H1 (cell line): ENCODE results near the gene DENND4B. TPM values are rescaled to one million over a fixed set of nuclear protein-coding genes. Genes with fewer than 3 reads are reported as not detected.

Experiments
- CTCF ChIA-PET: fragments of 300-600 bp; sonication (Branson Sonifier 250); formaldehyde crosslinking; loops from one replicate; lab custom pipeline; 2021; ENCODE audit not compliant: partially characterized antibody; lab: Charles Lee
- POLR2A ChIA-PET: fragments of 300-600 bp; sonication (Branson Sonifier 250); formaldehyde crosslinking; loops from one replicate; lab custom pipeline; 2021; ENCODE audit warnings: inconsistent platforms; ENCODE audit not compliant: partially characterized antibody; lab: Charles Lee
- DNase-seq, 2 experiments: peaks; one replicate each; pipeline versions ENCODE4 v3.0.0 to v3.0.0-alpha.2; 2010 to 2022; ENCODE audit warnings: low spot score in 2 of 2, low read depth in 1 of 2, mixed read lengths in 1 of 2
- FAIRE-seq: peaks from 2 replicates; lab custom pipeline; 2011; peaks lifted over from hg19 to GRCh38; lab: Jason Lieb, UNC
- H2AFZ ChIP-seq: 2 replicates; pipeline ENCODE4 v1.8.1; 2012; ENCODE audit warnings: low read length, inconsistent platforms
- H2AK5ac ChIP-seq: 2 replicates; pipeline ENCODE4 v1.6.1; 2013; ENCODE audit warnings: low read depth, low read length
- H2BK120ac ChIP-seq: replicated peaks from 2 replicates; pipeline ENCODE3; 2013; ENCODE audit warnings: low read depth, low read length, inconsistent platforms
- H2BK12ac ChIP-seq: 2 replicates; pipeline ENCODE4 v1.6.1; 2013; ENCODE audit warnings: low read depth, low read length
- H2BK15ac ChIP-seq: 2 replicates; pipeline ENCODE4 v1.6.1; 2013; ENCODE audit warnings: low read length
- H2BK20ac ChIP-seq: 2 replicates; pipeline ENCODE4 v1.6.1; 2013; ENCODE audit warnings: low read length
- H2BK5ac ChIP-seq: 2 replicates; pipeline ENCODE4 v1.6.1; 2013; ENCODE audit warnings: low read depth, low read length
- H3K14ac ChIP-seq: 2 replicates; pipeline ENCODE4 v1.6.1; 2013; ENCODE audit warnings: inconsistent platforms; ENCODE audit not compliant: insufficient read length
- H3K18ac ChIP-seq: 2 replicates; pipeline ENCODE4 v1.6.1; 2013; ENCODE audit warnings: low read length; ENCODE audit errors: extremely low read depth
- H3K23ac ChIP-seq: 2 replicates; pipeline ENCODE4 v1.6.1; 2013; ENCODE audit warnings: inconsistent platforms; ENCODE audit not compliant: insufficient read length
- H3K23me2 ChIP-seq: 2 replicates; pipeline ENCODE4 v1.6.1; 2013; ENCODE audit warnings: low read depth, low read length
- H3K27ac ChIP-seq: 2 replicates; pipeline ENCODE4 v1.6.1; 2011; ENCODE audit warnings: low read depth, low read length, inconsistent platforms
- H3K27me3 ChIP-seq, 4 experiments: replicated peaks in 1 of 4; 1 replicate in 1 of 4; 2 replicates in 3 of 4; pipeline versions ENCODE4 v1.6.1 to v1.8.1; 2011 to 2013; ENCODE audit warnings: low read length in 3 of 4, mild to moderate bottlenecking in 3 of 4, inconsistent platforms in 2 of 4, mixed read lengths in 2 of 4, moderate library complexity in 1 of 4; ENCODE audit not compliant: control insufficient read depth in 3 of 4, insufficient read depth in 3 of 4; ENCODE audit errors: extremely low read depth in 1 of 4
- H3K36me3 ChIP-seq, 4 experiments: 2 replicates each; pipeline versions ENCODE4 v1.6.1 to v1.8.1; 2011 to 2013; ENCODE audit warnings: mild to moderate bottlenecking in 4 of 4, low read length in 3 of 4, moderate library complexity in 2 of 4, control low read depth in 1 of 4, inconsistent platforms in 1 of 4; ENCODE audit not compliant: insufficient read depth in 4 of 4, control insufficient read depth in 2 of 4
- H3K4ac ChIP-seq: replicated peaks from 2 replicates; pipeline ENCODE3; 2013; ENCODE audit warnings: low read length, low read depth, mixed read lengths, inconsistent platforms; ENCODE audit not compliant: insufficient read length
- H3K4me1 ChIP-seq, 4 experiments: replicated peaks in 1 of 4; 1 replicate in 1 of 4; 2 replicates in 3 of 4; pipeline versions ENCODE4 v1.6.1 to v1.8.1; 2011 to 2013; ENCODE audit warnings: low read length in 3 of 4, inconsistent platforms in 2 of 4, mixed read lengths in 1 of 4; ENCODE audit not compliant: insufficient read depth in 4 of 4, control insufficient read depth in 3 of 4
- H3K4me2 ChIP-seq, 2 experiments: 2 replicates each; pipeline versions ENCODE4 v1.6.1 to v1.8.1; 2011 to 2013; ENCODE audit warnings: low read depth in 2 of 2, low read length in 2 of 2, control low read depth in 1 of 2, inconsistent platforms in 1 of 2, mild to moderate bottlenecking in 1 of 2; ENCODE audit not compliant: insufficient read depth in 1 of 2
- H3K4me3 ChIP-seq, 4 experiments: fragments of 200-600, 300-600 bp in 1 of 4; sonication (generic), shearing (Covaris generic), sonication (Bioruptor Twin) in 1 of 4; 2 replicates each; pipeline versions ENCODE4 v1.5.1 to v1.8.1; 2011 to 2016; ENCODE audit warnings: low read length in 4 of 4, low read depth in 3 of 4, control low read depth in 2 of 4, inconsistent platforms in 2 of 4, mild to moderate bottlenecking in 2 of 4, mixed read lengths in 1 of 4, moderate library complexity in 1 of 4; ENCODE audit not compliant: insufficient read depth in 2 of 4; ENCODE audit errors: extremely low read depth in 1 of 4
- H3K56ac ChIP-seq: replicated peaks from 2 replicates; pipeline ENCODE3; 2013; ENCODE audit warnings: low read depth, mild to moderate bottlenecking, mixed read lengths, low read length, inconsistent platforms; ENCODE audit not compliant: insufficient read length
- H3K79me1 ChIP-seq: 2 replicates; pipeline ENCODE4 v1.6.1; 2013; ENCODE audit warnings: low read depth, low read length, control low read depth
- H3K79me2 ChIP-seq, 2 experiments: 2 replicates each; pipeline versions ENCODE4 v1.6.1 to v1.8.1; 2012 to 2013; ENCODE audit warnings: low read length in 2 of 2, mild to moderate bottlenecking in 2 of 2, inconsistent platforms in 1 of 2; ENCODE audit not compliant: insufficient read depth in 2 of 2, control insufficient read depth in 1 of 2
- H3K9ac ChIP-seq, 4 experiments: replicated peaks in 1 of 4; 1 replicate in 1 of 4; 2 replicates in 3 of 4; pipeline versions ENCODE4 v1.6.1 to v1.8.1; 2011 to 2013; ENCODE audit warnings: low read depth in 3 of 4, low read length in 3 of 4, control low read depth in 2 of 4, mild to moderate bottlenecking in 2 of 4, moderate library complexity in 2 of 4, inconsistent platforms in 1 of 4; ENCODE audit errors: extremely low read depth in 1 of 4
- H3K9me3 ChIP-seq, 2 experiments: 2 replicates each; pipeline versions ENCODE4 v1.6.1 to v1.8.1; 2012 to 2013; ENCODE audit warnings: mild to moderate bottlenecking in 2 of 2, moderate library complexity in 2 of 2, control low read depth in 1 of 2, inconsistent platforms in 1 of 2, low read depth in 1 of 2, low read length in 1 of 2, mixed read lengths in 1 of 2; ENCODE audit not compliant: insufficient read depth in 2 of 2
- H4K20me1 ChIP-seq, 2 experiments: replicated peaks in 1 of 2; 2 replicates each; pipeline versions ENCODE3 to v1.8.1; 2011 to 2013; ENCODE audit warnings: inconsistent platforms in 2 of 2, low read length in 2 of 2, mild to moderate bottlenecking in 1 of 2; ENCODE audit not compliant: insufficient read depth in 2 of 2, control insufficient read depth in 1 of 2
- H4K5ac ChIP-seq: 2 replicates; pipeline ENCODE4 v1.6.1; 2013; ENCODE audit warnings: low read length, low read depth, mixed read lengths, inconsistent platforms; ENCODE audit not compliant: insufficient read length
- H4K8ac ChIP-seq: 2 replicates; pipeline ENCODE4 v1.8.0; 2013; ENCODE audit warnings: mild to moderate bottlenecking, moderate library complexity, low read length, inconsistent platforms; ENCODE audit not compliant: insufficient read depth; ENCODE audit errors: extremely low read depth
- H4K91ac ChIP-seq: replicated peaks from 2 replicates; pipeline ENCODE3; 2013; ENCODE audit warnings: low read length, mixed read lengths, inconsistent platforms; ENCODE audit not compliant: insufficient read length
- CHD2 ChIP-seq: IDR thresholded peaks from 2 replicates; pipeline ENCODE4 v1.6.1; 2012; ENCODE audit warnings: low read length, improper control_type of control experiment
- E2F6 ChIP-seq: IDR thresholded peaks from 2 replicates; pipeline ENCODE4 v1.6.1; 2012; ENCODE audit warnings: inconsistent platforms
- NANOG ChIP-seq: IDR thresholded peaks from 2 replicates; pipeline ENCODE4 v1.6.1; 2011; ENCODE audit warnings: low read length, low read depth, mild to moderate bottlenecking, inconsistent platforms; ENCODE audit not compliant: insufficient read depth, poor library complexity, severe bottlenecking
- PHF8 ChIP-seq: fragments of 200-600 bp; sonication (generic); conservative IDR thresholded peaks from 2 replicates; pipeline ENCODE4 v1.7.1; 2012; ENCODE audit warnings: low read depth, mild to moderate bottlenecking, inconsistent platforms, low read length, moderate library complexity
- RAD21 ChIP-seq, 2 experiments: IDR thresholded peaks in 1 of 2; conservative IDR thresholded peaks in 1 of 2; 2 replicates each; pipeline ENCODE4 v1.6.1; 2011; ENCODE audit warnings: low read depth in 2 of 2, low read length in 2 of 2, improper control_type of control experiment in 1 of 2, inconsistent platforms in 1 of 2, mild to moderate bottlenecking in 1 of 2, moderate library complexity in 1 of 2
- SP1 ChIP-seq: IDR thresholded peaks from 2 replicates; pipeline ENCODE4 v1.6.1; 2011; ENCODE audit warnings: low read depth, low read length
- USF2 ChIP-seq: IDR thresholded peaks from 2 replicates; pipeline ENCODE4 v1.6.1; 2011; ENCODE audit warnings: low read length, improper control_type of control experiment
- whole genome bisulfite sequencing, 2 experiments: shearing (Covaris generic) in 1 of 2; methylation state at CpG; one replicate each; pipeline versions ENCODE4 v1.1.6 to v1.1.7; 2013 to 2015; ENCODE audit warnings: low lambda C conversion rate in 2 of 2, mixed read lengths in 2 of 2, inconsistent platforms in 1 of 2, low coverage in 1 of 2, missing lambda C conversion rate in 1 of 2; ENCODE audit not compliant: insufficient replicate concordance in 2 of 2, insufficient coverage in 1 of 2, insufficient read length in 1 of 2; ENCODE audit errors: extremely low coverage in 1 of 2, missing lambda C conversion rate in 1 of 2; 5-methylcytosine and 5-hydroxymethylcytosine counted together
- polyA plus RNA-seq, 7 experiments: library from polyadenylated mRNA; depleted of rRNA in 3 of 7; stranded (reverse) in 5 of 7; unstranded in 2 of 7; fragments of >200 nt in 5 of 7; fragments of 200-250 nt in 2 of 7; gene quantifications; 1 replicate in 5 of 7; 2 replicates in 1 of 7; 4 replicates in 1 of 7; pipeline versions ENCODE4 v1.2.1 to v1.2.3, GENCODE V29; 2011 to 2013; ENCODE audit warnings: missing spikeins in 2 of 7, mixed read lengths in 2 of 7
- total RNA-seq: library from RNA; stranded (reverse); fragmentation: NEBNext Ultra II Directional; extraction: Animal tissue kit (Norgen Biotek cat#: 25700); gene quantifications from 2 replicates; pipeline ENCODE4 v1.2.1, GENCODE V29; 2021

DENND4B gene
- total and polyA plus RNA-seq, 2 of the 8 experiments (the other 6 are each of a cell fraction or from before 2014, with no cell fraction given) = 45.6 to 61.1 TPM

GRCh38 chr1:153922972-153923925 is 23.3 kb downstream of the DENND4B start, which contains the start of gene GATAD2B:
TSS of gene GATAD2B (minus strand) at chr1:153922972. CDS start at chr1:153828347, 94,625 bp downstream.
- Histone ChIP-seq H2AFZ (peak within 1 kb of the TSS; percentile 64), H3K4me3 (peak within 1 kb of the TSS; percentile 89 to 100 (median 96)), H3K27me3 (no peaks in the 10 kb centered on the region), H4K5ac (peak within 1 kb of the TSS; percentile 94), H3K14ac (no peak within 1 kb of the TSS), H3K27ac (peak within 1 kb of the TSS; percentile 83; the same call in 1 of the 2 replicates), H2BK5ac (peak within 1 kb of the TSS; percentile 82), H2BK20ac (peak within 1 kb of the TSS; percentile 61; the same call in 1 of the 2 replicates), H3K4ac (peak within 1 kb of the TSS; percentile 81), H3K56ac (peak within 1 kb of the TSS; percentile 66), H3K36me3 (peaks cover 0 to 6% (median 0%) of the 10 kb centered on the region in 4 experiments; a peak in 2 of 8 replicates), H2BK12ac (peak within 1 kb of the TSS; percentile 80; the same call in 1 of the 2 replicates), H3K79me1 (peaks cover 10% of the 10 kb centered on the region), H3K18ac (peak within 1 kb of the TSS; percentile 75), H3K9ac (peak within 1 kb of the TSS; percentile 62 to 93 (median 86)), H3K4me2 (peak within 1 kb of the TSS; percentile 94 to 95), H4K91ac (peak within 1 kb of the TSS; percentile 84), H2BK120ac (peak within 1 kb of the TSS; percentile 34), H4K20me1 (peaks cover 20 to 26% of the 10 kb centered on the region in 2 experiments), H4K8ac (peak within 1 kb of the TSS; percentile 93), H3K23ac (no peak within 1 kb of the TSS), H2AK5ac (peak within 1 kb of the TSS; percentile 43; the same call in 1 of the 2 replicates), H3K4me1 (peaks cover 6 to 14% (median 11%) of the 10 kb centered on the region in 4 experiments), H3K9me3 (no peaks in the 10 kb centered on the region), H3K23me2 (peaks cover 20% of the 10 kb centered on the region), H3K79me2 (peaks cover 30 to 38% of the 10 kb centered on the region in 2 experiments), H2BK15ac (peak within 1 kb of the TSS; percentile 61; the same call in 1 of the 2 replicates)
- WGBS, 2 experiments = 4% methylated on average over 45 of the region's 53 CpGs; no CpG with 5 or more reads in 1 of the 2 experiments
- FAIRE-seq (no peak), DNase-seq (peak; percentile 96 to 100)
- ChIA-PET POLR2A (interaction anchor here (0.6 to 7.9 kb wide), 25 partner anchors 11 to 148 kb away, joined by 3 to 73 read pairs (median 6); partner anchors contain the start of genes CREB3L4, CRTC2, DENND4B and JTB), CTCF (interaction anchor here (0.5 to 2.1 kb wide), 9 partner anchors 8 to 244 kb away, joined by 3 to 11 read pairs (median 3); partner anchors contain the start of gene RAB13)
- TF ChIP-seq NANOG (peak; percentile 68), PHF8 (peak; percentile 64), CHD2 (peak; percentile 89), SP1 (peak; percentile 99), USF2 (no peak), RAD21 (IDR thresholded peaks at IDR 0.05 in 1 of 2, conservative IDR thresholded peaks at IDR 0.05 in 1 of 2; ENCODE audit: low read depth in 2 of 2, low read length in 2 of 2) (peak in 1 of 2 experiments; percentile 9; a peak in 1 of 4 replicates), E2F6 (peak; percentile 54; the same call in 1 of the 2 replicates)
